Measurements from ENCODE around the gene CISH.

CISH gene

DNA sequence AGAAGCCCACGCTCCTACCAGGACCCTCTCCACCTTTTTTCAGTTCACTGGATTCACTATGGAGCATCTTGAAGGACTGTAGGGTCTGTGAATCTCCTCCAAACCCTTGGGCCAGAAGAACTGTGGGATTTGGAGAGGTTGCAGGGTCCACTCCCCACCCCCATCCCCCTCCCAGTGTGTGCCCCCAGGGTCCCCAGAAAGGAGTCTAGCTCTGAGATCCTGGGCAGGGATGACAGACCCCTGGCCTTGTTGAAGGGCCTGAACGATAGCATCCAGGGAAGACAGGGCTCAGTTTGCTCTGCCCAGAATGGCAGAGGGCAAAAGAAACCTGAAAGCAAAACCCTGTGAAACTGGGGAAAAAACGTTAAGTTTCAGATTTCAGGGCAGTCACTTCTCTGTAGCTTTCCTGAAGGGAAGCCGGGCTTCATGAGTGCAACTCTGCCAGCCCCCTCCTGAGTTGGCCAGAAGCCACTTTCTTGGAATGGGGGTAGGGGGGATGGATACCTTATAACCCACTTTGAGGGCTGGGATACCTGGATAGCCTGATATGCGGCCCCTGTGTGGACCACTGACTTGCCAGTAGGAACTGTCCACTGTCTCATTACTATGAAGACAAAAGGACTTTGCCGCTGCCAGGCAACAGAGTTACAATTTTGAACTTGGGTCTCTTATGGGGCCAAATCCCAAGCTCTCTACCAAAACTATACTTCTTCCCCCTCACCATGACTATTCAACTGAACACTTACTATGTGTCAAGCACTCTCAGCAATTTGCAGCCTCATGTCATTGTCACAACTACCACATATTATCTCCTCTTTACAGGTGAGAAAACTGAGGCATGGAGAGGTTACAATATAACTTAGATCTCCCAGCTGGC is 1.6 kb upstream of the CISH start:
- no peak for DNase-seq (ENCODE audit: low read depth)

DNA sequence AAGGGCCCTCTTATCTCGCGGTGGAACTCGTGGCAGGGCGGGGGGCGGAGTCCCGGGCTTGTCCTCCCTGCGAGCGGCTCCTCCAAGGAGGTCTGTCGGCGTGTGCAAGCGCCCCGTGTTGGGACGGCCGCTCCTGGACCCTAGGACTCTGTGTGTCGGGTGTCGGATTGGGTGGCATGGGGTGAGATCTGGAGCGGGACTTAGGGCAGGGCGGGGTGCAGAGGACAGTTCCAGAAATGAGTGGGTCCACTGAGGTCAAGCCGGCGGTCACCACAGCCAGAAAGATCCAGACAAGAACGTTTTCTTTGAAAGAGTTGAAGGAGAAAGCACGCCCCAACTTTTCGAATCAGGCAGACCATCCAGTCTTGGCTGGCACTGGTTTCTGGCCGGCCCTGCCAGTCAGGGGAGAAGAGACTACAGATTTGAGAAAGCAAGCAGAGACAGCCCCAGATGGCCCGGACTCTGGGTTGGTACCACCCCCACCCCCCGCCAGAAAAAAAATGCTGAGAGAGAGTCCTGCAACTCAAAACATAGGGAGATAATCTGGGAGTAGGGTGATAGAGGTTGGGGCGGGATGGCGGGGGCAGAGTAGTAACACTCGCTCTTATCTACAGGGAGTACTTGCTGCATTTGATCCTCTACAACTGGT is 784 bp upstream of the CISH start:
- no peak for DNase-seq (ENCODE audit: low read depth)

DNA sequence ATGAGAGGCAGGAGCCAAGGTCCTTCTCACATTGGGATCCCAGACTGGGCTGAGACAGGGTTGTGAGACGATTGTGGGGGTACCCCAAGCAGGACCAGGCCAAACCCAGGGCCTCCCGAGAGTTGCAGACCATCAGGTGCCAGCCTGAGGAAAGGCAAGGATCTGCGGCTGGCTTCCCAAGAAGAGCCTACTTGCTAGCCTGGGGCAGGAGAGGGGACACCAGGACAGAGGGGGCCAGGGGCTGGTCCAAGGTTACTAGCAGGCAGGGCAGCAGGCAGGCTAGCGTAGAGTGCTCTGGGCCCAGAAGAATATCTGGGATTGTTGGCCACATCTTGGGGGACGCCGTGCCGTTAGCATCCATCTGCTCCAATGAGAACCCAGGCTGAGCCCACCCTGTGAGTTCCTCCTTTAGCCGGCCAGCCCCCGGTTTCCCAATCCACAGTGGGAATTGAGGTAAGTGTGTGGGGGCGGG is 546 bp downstream of the CISH start:
- DNase-seq (ENCODE audit: low read depth): no peak

DNA sequence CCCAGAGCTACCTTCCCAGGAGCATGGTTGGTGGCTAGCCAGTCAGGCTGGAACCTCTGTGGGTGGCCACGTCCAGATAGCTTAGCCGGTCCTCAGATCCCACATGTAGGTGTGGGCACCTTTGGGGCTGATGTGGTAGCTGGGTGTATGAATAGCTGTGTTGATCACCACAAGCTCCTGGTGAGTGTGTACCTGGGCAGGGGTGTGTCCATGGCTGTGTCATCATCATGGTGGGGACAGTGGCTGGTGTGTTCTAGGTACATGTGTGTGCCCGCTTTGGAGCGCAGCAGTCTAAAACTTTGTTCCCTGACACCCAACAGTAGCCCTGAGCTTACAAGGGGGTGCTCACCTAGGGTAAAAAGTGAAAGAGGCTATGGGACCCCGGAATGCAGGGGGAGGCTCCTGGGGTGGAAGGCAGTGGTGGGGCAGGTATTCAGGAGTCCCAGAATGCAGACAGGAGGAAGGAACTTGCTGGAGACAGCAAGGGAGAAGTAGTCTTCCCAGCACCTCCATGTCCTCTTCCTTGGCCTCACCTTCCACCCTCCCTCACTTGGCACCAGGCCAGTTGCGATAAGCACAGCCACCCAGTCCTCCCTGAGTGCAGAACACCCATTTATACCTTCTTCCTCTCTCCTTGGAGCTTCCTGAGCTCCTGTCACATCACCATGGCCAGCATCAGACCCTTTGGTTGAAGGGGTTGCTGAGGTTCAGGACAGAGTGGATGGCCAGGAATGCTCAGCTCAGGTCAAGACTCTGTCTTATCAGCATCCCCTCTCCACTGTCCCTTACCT is 1.2 kb downstream of the CISH start:
- DNase-seq (ENCODE audit: low read depth): no peak

DNA sequence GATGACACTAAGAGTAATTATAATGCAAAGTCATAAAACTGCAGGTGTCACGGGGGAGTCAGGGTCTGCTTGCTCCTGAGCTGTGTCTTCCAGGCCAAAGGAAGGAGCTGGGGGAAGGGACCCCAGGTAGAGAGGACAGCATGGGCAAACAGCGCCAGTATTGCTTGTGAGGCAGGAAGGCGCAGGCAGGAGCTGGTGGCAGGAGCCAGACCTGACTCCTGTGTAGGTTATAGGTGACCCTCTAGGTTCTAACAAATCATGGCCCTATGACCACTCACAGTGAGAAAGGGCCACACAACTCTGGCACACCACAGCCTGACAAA is 1.9 kb downstream of the CISH start:
- DNase-seq (ENCODE audit: low read depth): no peak

DNA sequence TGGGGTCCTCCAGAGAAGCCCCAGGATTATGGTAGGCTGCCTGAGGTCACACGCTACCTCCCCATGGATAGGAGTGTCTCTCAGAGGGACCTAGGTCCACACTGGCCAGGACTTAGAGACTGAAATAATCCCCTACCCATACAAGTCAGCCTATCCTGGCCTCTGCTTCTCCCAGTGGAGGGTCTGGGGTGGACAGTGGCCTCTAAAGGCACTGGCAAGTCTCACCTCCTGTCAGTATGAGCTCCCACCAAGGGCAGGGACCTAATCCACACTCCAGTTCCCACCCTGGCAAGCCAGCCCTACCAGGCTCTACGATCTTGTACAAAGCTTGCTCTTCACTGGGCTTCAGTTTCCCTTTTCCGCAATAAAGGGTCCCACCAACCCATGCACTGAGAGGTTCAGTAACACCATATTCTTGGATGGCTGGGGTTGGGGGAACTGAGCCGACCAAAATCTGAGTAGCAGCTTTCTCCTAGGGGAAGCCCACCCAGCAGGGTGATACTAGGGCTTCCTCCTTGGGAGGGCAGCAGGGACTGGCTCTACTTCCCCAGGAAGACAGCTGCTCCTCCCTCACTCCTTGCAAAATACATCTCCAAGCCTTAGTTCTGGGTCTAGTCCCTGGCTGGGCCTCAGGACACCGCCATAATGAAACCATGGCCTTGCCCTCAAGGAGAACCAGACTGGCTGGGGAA is 2.4 kb downstream of the CISH start:
- no peak for DNase-seq (ENCODE audit: low read depth)

DNA sequence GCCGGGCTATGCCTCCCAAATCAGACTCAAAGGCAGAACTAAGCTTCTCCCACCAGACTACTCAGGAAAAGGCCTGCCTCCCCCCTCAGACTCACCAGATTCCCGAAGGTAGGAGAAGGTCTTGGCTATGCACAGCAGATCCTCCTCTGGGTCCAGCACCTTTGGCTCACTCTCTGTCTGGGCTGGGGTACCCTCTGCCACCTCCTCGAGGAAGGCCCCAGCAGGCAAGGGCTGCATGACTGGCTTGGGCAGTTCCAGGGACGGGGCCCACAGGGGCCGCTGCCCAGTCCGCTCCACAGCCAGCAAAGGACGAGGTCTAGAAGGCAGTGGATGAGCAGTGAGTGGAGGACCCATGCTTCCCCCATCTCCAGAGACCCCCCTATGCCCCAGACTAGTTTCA is 3.3 kb downstream of the CISH start:
- no peak for DNase-seq (ENCODE audit: low read depth)

DNA sequence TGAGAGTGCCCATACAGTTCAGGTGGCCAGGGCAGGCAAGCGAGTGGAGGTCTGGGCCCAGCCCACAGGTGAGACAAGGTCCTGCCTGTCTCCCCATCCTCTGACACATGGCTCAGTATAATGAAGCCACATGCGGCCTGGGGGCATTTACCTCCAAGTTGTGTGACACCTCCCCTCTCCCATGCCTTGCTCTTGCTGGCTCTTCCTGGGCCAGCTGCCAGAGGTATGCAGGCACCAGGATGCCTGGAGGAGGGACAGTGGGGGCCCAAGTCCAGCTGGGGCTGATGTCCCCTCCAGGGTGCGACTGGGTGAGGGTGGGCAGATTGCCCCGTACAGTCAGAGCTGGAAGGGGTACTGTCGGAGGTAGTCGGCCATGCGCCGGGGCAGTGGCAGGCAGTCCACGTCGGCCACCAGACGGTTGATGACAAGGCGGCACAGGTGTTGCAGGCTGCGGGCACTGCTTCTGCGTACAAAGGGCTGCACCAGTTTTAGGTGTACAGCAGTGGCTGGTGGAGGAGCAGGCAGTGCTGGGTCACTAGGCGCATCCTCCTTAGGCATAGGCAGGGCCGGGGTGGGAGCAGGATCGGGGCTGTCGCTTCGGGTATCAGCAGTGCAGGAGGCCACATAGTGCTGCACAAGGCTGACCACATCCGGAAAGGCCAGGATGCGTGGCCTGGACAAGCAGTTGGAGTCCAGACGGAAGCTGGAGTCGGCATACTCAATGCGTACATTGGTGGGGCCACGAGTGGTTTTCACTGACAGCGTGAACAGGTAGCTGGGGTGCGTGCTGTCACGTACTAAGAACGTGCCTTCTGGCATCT is 4.1 kb downstream of the CISH start:
- DNase-seq (ENCODE audit: low read depth): no peak

DNA sequence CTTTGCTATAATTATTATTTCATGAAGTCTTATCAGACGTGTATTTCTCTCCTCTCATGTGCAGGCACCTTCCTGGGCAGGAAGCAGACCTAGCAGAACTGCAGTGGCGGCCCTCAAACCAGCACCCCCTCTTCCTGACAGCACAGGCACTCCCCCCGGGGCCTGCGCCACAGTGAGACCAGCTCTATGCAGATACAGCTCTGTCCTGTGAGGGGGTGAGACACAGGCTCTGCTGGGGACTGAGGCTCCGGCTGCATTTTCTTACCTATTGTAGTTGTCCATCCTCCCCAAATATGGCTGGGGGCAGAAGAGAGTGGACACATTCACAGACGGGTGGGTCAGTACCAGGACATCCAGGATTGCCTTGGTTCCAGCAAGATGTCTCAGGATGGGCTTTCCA is 5.0 kb downstream of the CISH start:
- no peak for DNase-seq (ENCODE audit: low read depth)

DNA sequence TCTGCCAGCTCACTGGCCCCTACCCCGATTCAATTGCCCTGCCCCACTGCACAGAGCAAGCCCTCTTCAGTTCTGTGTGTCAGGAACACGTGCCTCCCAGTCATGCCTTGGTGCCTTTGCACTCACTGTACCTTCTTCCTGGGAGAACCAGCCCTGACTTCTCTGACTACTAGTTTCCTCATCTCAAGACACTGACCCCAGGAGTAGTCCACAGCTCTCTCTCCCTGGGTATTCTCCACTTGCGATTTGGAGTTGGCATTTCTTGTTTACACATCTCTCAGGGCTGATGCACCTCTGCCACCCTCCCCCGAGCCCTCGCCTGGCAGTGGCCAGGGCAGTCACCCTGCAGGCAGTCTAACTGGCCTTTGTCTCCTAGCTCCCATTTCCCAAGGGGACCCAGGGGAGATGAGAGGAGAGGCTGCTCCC is 5.7 kb downstream of the CISH start:
- DNase-seq (ENCODE audit: low read depth): no peak

DNA sequence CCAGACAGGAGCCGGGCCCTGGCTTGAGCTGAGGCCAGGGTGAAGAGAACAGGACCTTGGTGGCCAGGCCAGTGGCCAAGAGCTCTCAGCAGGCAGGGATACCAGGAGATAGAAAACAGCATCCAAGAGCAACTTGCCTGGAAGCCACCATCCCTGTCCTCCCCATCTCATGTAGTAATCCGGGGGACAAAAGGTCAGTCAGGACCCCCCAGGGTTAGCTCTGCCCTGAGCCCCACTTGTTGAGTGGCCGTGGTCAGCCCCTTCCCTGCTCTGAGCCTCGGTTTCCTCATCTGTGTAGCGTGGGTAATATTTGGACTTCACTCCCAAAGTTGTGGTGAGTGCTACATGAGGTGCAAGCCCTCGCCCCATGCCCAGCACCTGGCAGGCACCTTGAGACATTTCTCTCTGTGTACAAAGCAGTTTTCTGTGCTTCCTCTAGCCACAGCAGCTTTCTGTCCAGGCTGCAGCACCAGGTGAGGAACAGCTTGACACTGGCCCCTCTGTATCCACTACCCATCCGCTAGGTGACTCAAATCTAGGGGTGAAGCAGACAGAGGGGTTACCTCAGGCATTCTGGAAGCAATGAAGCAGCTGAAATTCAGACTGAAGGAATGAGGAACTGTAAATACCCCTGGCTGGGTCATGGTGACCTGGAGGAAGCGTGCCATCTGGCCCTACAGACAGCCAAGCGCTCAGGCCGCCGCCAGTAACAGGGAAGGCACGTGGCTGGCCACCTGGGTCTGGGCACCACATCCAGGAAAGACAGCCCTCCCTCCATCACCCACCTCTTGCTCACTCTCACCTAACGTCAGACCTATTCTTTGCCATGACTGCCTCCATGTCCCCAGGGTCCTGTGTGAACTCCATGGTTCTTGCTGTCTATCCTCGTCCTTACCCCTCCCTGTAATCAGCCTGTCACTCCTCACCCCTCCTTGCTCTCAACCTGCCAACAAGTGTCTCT is 6.7 kb downstream of the CISH start:
- DNase-seq (ENCODE audit: low read depth): no peak

DNA sequence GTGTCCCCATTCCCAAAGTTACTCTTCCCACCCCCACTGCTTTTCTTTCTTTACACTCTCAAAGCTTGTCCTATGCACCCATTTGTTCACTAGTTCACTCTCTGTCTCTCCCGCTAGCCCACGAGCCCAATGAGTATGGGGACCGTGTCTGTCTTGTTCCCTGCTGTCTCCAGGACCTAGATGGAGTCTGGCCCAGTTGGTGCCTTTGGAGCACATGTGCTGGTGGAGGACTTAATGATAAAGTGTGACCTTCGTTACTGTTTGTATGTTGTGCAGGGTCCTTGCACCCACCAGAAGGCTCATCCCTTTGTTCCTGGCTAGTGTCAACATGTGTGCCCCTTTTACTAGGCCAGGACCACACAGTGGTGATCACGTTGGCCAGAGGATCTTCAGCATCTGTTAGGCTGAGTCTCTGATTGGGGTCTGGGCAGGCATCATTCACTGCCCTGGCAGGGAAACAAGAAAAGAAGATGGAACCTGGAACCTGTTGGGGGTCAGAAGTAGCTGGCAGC is 7.4 kb downstream of the CISH start:
- DNase-seq (ENCODE audit: low read depth): no peak

DNA sequence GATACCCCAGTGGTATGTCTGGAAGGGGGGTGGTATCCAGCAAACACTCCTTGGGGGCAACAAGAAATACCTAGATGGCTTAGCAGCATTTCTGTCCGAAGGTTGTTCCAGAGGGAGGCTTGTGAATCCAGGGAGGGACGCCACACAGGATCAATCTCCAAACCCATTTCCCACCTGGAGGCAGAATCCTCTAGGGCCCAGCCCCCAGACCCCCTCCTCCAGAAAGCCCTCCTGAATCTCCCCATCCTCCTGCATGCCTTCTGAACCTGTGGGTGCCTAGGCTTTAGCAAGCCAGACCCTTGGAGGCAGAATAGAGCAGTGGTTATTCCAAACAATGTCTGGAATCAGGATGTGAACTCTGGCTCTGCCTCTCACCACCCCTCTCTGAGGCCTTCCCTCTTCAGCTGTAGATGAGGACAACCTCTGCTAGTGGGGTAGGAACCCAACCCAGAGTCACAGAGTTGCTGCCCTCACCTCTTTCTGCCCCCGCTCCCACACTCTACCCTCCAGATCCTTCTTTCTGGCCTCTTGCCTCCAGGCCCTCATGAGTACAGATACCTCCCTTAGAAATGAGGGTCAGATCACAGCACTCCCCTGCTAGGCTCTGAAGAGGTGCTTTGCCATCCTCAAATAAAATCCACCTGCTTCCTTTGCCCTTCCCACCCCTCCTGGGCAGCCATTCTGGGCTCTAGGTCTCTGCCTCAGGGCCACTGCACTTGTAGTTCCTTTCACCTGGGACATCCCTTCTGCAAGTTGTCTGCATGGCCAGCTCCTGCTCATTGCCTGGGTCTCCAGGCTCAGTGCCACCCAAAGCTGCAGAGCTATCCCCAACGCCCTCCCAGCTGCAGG is 8.1 kb downstream of the CISH start:
- no peak for DNase-seq (ENCODE audit: low read depth)

DNA sequence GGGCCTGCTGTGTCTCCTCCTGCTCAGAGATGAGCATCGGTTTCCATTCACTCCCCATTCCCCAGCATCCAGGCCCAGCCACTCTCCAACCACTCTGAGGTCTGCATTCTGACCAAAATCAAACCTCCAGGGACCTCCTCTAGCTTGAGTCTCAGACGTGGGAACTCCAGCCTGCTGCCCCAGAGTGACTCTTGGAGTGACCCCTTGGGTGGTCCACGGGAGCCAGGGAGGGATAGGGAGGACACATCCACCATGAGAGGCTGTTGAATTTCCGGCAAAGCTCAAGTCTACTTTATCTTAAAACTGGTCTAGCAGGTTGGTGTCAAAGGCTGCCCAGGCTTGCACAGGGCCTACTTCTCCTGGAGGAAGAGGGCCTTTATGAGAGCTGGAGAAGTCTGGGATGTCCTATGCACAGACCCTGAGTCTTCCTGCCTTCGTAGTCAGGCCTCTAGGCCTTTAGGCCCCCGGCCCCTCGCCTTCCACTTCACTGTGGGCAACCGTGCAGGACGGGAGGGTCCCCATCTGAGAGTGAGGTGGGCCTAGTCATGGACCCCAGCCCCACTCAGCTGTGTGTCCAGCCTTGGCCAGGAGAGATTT is 8.9 kb downstream of the CISH start:
- no peak for DNase-seq (ENCODE audit: low read depth)

DNA sequence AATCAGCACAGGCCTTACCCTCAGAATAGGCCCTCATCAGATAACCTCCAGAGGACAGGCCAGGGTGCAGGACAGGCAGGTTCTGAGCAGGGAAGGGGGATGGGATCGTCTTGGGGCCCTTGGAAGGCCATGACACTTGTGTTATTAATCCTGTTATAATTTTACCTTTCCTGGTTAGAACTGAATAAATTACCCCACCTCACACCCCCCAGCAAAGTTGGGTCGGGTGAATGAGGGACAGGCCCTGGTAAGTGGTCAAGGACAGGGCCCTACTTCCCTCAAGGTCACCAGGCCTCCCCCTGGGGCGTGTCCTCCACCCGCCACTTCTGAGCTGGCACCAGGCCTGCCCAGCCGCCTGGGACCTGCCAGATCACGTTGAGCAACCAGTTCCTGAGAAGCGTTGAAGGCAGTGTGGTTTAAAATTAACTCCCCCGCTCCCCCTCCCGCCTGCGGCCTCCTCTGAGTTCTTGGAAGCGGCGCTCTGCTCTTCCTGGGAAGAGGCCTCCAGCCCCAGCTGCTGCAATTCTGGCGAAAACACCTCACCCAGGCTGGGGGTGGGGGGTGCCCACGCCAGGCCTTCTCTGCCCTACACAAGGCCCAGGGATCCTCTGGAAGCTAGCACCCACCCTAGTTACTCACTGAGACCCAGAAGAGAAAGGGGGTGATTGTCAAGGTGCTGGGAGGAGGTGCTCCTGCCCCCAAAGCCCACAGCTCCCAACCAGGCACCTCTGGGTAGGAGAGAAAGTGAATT is 10.6 kb downstream of the CISH start:
- peak; percentile 60 for DNase-seq (ENCODE audit: low read depth)

DNA sequence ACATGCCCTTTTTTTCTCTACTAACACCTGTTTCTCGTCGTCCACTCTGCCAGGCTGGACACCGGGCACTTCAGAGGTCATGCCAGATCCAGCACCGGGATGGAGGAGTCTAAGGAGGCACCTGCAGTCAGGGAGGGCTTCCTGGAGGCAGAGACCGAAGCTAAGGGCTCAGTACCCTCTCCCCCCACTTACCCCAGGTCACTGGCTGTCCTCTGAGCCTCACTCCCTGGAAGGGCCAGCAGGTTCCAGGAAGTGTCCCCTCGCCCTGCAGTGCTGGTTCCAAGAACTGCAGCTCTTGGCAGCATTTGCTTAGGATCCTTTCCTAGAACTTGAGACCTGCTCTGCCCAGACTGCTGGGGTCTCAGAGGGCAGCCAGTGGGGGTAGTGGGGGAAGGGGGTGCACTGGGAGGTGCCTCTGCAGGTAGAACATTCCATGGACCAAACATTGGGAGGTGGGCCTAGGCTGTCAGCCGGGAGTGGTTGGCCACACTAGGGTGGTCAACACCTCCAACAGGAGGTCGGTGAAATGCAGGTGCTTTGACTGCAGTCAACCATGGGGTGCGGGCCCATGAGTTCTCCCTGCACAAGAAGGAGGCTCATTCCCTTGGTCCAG is 11.3 kb downstream of the CISH start:
- no peak for DNase-seq (ENCODE audit: low read depth)

DNA sequence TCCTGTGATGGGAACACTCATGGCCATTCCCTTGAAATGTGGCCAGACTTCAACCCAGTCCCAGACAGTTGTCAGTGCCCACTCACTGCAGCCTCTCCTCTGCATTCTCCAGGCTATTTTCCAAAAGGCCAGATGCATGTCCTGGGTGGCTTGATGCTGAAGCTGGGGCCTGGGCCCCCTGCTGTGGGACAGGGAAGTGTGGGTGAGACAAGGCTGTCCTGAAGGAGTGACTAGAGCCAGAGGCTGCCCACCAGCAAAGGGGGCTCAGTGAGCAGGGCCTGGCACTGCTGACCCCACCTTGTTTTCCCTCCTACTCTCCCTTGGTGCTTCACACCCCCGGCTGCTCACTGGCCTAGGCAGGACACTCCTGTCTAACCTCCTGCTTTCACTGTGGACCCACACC is 11.9 kb downstream of the CISH start:
- DNase-seq (ENCODE audit: low read depth): no peak

Measured in non-pigmented ciliary epithelial cell (primary cell).